GM19193 (cell line): Measurements from ENCODE around the gene MTUS2.

ENCODE experiments used
- POLR2A ChIP-seq: IDR thresholded peaks from 4 replicates; pipeline ENCODE4 v1.6.1; 2011; ENCODE audit not compliant: insufficient read depth, insufficient read length; ENCODE audit errors: extremely low read depth

Gene MTUS2

DNA sequence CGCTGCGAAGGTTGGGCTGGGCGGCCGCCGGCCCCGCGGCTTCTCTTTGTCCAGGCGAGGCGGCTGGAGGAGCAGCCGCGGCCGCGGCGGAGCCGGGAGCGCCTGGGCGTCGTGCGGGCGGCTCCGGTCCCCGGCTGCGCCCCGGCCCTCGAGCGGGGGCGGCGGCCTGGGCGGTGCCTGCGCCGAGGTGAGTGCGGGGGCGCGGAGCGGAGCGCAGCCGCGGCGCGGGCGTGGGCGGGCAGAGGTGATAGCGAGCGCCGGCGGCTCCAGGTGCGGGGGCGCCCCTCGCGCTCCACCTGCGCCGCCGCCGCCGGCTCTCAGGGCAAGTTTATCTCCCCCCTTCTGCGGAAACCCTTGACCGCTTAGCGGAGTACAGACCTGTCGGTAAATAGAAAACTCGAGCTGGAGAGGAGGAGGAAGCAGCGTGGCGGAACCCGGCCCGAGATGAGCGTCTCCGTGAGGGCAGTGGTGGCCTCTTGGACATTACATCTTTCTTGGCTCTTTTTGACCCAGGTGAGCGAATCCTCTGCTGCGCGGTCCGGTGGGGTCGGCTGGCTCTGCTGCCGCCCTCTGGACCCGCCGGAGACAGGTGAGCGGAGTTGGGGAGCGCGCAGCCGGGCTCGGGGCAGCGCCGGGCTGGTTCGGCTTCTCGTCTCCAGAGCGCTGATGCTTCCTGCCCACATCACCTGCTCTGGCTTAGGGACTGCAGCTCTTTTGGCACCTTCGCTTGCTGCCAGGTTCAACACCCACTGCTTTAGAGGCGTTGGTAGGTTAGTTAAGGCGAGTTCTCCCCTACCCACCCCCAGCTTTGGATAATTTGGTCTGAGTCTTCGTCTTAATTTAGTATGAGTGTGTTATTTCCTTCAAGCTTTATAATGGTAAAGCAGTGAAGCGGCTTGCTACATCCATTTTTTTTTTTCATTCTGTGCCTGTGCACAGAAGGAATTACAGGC is at the start of gene MTUS2:
TSS of gene MTUS2 (plus strand) at position 241 of the 953 bp plus-strand sequence.
- TF ChIP-seq POLR2A = no peak

DNA sequence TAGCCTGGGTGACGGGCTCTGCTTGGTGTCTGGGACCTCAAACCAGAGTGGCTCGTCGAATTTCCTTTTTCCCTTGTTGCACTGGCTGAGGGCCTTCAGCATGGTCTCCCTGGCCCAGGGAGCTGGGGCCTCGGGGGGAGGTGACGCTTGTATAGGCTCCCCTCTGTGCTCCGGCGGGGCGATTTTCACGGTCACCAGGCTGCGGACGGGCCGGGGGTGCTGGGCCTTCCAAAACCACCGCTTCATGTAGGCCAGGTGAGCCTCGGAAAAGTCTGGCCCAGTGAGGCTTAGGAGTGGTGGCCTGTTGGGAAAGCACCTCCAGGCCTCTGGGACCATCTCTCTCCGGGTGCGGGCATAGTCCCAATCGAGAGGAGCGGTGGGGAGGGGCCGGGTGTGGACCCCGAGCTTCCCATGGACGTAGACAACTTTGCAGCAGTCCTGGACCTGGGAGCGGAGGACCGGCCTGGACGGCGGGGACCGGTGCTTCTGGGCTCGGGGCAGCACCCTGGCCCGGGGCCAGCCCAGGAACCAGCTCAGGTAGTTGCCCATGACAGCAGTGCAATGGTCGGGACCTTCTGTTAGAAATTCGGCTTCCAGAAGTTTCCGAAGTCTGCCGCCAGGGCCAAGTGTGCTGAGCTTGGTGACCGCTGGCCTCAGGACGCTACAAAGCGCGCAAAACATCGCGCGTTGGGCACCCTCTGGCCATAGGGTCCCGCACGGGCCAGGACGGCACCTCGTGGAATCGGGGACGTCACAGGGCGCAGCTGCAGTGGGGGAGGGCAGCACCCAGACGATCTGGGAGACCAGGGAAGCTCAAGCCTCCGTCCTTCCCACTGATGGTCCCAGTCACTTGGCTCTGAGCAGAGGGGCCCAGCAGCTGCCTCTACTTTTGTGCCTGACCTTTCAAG is 41.6 kb upstream of the MTUS2 start:
- no peak for TF ChIP-seq POLR2A

DNA sequence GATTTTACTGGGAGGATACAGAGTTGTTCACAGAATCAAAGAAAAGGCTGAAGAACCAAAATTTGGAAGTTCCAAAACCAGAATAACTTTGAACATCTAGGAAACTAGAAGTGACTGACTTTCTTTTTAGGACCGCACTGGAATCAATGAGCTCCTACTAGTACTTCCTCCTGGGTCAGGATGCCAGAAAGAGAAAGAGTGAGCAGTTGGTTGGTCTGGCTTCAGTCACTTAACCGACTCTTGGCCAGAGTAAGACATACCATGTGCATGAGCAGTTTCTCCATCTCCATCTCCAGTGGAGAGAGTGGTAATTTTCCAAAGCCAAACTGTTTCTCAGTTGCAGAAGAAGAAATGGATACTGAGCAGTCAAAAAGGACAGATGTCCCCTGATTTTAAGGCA is 27.1 kb upstream of the MTUS2 start:
- TF ChIP-seq POLR2A = no peak

DNA sequence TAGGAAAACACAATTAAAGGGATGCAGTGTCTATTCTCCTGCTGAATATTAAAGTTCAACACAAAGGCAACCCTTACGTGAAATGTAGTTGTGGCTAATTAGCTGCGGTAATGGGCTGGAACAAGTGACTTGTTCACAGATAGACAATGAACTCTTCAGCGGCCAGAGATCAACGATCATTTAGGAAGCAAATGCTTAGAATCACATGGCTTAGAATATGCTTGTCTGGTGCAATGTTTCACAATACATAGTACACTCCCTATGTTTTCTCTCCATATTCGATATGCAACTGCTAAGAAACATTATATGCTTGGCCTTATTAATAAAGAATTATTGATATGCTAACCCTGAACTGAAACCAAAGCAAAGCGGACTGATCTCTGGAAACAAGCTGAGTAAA is 25.7 kb upstream of the MTUS2 start:
- TF ChIP-seq POLR2A = no peak

- TF ChIP-seq POLR2A = no peak
Measured at GRCh38 chr13:28796938-28797257, 23.2 kb upstream of the MTUS2 start.

DNA sequence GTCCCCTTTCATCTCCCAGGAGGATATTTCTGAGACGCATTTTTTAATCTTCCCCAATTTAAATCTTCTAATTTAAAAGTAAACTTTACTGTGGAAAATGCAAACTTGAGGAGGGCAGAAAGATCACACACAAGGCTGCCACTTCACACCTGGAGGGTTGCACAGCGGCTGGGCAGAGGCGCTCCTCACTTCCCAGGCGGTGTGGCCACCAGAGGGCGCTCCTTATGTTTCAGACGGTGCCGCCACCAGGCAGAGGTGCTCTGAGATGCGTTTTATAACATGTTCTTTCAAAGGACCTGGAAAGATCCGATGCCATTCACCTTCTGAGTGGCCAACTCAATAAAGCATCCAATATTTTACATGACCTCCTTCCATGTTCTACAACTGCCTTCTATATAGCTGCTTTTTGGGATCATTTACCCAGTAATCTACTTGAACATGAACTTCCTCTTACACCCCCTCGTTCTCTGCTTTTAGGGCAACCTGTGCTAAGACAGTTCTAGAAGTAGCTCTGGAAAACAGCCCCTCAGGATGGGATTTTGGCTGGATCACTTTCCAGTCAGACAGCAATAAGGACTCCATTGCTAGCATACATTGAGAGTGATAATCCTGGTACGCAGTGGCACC is 14.8 kb upstream of the MTUS2 start:
- TF ChIP-seq POLR2A = no peak

DNA sequence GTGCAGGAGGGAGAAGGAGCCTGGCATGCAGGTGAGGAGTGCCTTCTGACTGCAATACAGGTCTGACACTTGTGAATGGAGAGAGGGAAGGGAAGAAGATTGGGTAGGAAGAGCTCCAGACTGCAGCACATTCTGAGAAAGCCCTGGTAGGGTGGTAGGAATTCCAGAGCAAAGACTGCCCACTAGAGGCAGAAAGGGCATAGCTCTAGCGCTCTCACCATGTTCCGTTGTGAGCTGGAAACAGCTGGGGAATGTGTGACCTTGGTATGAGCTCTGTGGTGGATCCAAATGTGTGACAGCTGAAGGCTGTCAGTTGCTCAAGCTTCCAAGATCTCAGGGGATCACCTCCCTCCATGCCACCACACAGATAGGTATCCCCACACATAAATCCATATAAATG is 2.9 kb upstream of the MTUS2 start:
- TF ChIP-seq POLR2A = no peak

GRCh38 chr13:28819046-28819730 is 951 bp upstream of the MTUS2 start:
- no peak for TF ChIP-seq POLR2A

GRCh38 chr13:28819735-28820098 is 422 bp upstream of the MTUS2 start:
- no peak for TF ChIP-seq POLR2A

DNA sequence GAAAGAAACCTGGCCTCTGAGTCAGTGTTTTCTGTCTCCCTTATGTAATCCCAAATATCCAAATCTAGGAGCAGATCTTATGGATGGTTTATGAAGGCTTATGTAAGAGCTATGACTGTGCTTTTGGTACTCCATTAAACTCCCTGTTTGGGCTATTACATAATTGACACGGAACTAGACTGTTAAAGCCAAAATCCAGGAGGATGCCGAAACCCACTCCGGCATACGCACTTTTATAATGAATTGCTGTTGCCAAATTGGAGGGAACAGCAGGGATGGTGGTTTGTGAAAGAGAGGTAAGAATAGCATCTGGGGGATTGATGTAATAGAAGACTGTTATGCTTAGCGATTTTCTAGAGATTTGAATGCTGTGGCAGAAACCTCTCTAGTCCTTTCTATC is 2.0 kb downstream of the MTUS2 start:
- TF ChIP-seq POLR2A = no peak

DNA sequence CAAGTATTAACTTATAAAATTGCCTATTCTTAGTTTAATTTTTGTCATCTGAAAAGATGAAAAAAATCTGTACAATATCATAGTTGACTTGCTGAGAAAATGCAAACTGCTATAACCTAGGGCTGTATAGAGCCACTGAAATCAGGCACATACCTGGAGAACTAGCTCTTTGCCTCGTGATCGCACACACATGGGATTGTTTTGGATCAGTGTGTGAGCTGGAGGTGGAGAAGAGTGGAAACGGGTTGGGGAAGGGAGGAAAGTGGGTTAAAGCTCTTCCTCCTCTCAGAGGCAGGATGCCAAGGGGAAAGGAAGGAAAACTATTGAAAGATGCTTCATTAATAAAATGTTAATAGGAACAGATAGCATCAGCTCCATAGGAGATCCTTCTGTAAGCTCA is 2.7 kb downstream of the MTUS2 start:
- no peak for TF ChIP-seq POLR2A

GRCh38 chr13:28825379-28825778 is 5.2 kb downstream of the MTUS2 start:
- no peak for TF ChIP-seq POLR2A

GRCh38 chr13:28826368-28826767 is 6.2 kb downstream of the MTUS2 start:
- TF ChIP-seq POLR2A = no peak

- TF ChIP-seq POLR2A = no peak
Measured at GRCh38 chr13:28830580-28830979, 10.4 kb downstream of the MTUS2 start.

GRCh38 chr13:28831117-28831516 is 11.0 kb downstream of the MTUS2 start:
- TF ChIP-seq POLR2A = no peak
